Peyer's patch (tissue), 4 donors: Measurements from ENCODE around the gene MUC3A.

ENCODE experiments used
- CTCF ChIP-seq, 6 experiments: fragments of 450-650 bp in 4 of 6; fragments of 200-600 bp in 2 of 6; sonication (generic) in 1 of 6; IDR thresholded peaks; one replicate each; pipeline ENCODE4 v1.5.1; 2017 to 2019; ENCODE audit warnings: antibody characterized with exemption in 6 of 6, mild to moderate bottlenecking in 3 of 6, moderate library complexity in 1 of 6
- POLR2A ChIP-seq, 2 donors: fragments of 450-650 bp; IDR thresholded peaks; one replicate each; pipeline ENCODE4 v1.5.1; 2017; ENCODE audit warnings: antibody characterized with exemption in 2 of 2, mild to moderate bottlenecking in 2 of 2, moderate library complexity in 2 of 2

- TF ChIP-seq CTCF (IDR thresholded peaks at IDR 0.05): no peak
- TF ChIP-seq POLR2A (IDR thresholded peaks at IDR 0.05): no peak
Observed at GRCh38 chr7:100914208-100914878, 35.0 kb upstream of the MUC3A start.
